WTC11 (cell line): ENCODE data around the gene ICAM1. TPM values are rescaled to one million over a fixed set of nuclear protein-coding genes. Genes with fewer than 3 reads are reported as not detected.

Experiments
- ATAC-seq: fragments of 200-7000 bp; cut with Tn5 transposase; 2 replicates; pipeline ENCODE4 v1.10.0; 2021; ENCODE audit warnings: mild to moderate bottlenecking, moderate library complexity
- CTCF ChIA-PET: fragments of 300-600 bp; sonication (Branson Sonifier 250); formaldehyde crosslinking; loops from one replicate; lab custom pipeline; 2021; ENCODE audit warnings: antibody characterized with exemption; lab: Charles Lee
- POLR2A ChIA-PET: fragments of 350-600 bp; sonication (Branson Sonifier 250); formaldehyde crosslinking; loops from one replicate; lab custom pipeline; 2021; ENCODE audit warnings: antibody characterized with exemption; lab: Charles Lee
- DNase-seq: peaks from one replicate; pipeline ENCODE4 v3.0.0; 2021; ENCODE audit warnings: low spot score
- H3K27ac Mint-ChIP-seq: 2 replicates; pipeline ENCODE4 v1.8.0; 2021; ENCODE audit warnings: mixed read lengths
- H3K27me3 Mint-ChIP-seq: 2 replicates; pipeline ENCODE4 v1.8.0; 2021; ENCODE audit warnings: low read depth, mild to moderate bottlenecking, moderate library complexity, mixed read lengths
- H3K36me3 Mint-ChIP-seq: 2 replicates; pipeline ENCODE4 v1.8.0; 2021; ENCODE audit warnings: mixed read lengths
- H3K4me1 Mint-ChIP-seq: 2 replicates; pipeline ENCODE4 v1.8.0; 2022; ENCODE audit warnings: mixed read lengths
- H3K4me3 Mint-ChIP-seq: 2 replicates; pipeline ENCODE4 v1.8.0; 2021; ENCODE audit warnings: mild to moderate bottlenecking, moderate library complexity, mixed read lengths
- H3K9me3 Mint-ChIP-seq: 2 replicates; pipeline ENCODE4 v1.8.0; 2021; ENCODE audit warnings: mixed read lengths
- AFF4 ChIP-seq: sonication (generic); formaldehyde crosslinking; IDR thresholded peaks from 2 replicates; pipeline ENCODE4 v1.8.1; 2023; ENCODE audit warnings: mild to moderate bottlenecking, missing genetic modification reagents, borderline replicate concordance
- ATF6 ChIP-seq: sonication (generic); formaldehyde crosslinking; IDR thresholded peaks from 2 replicates; pipeline ENCODE4 v1.8.1; 2023; ENCODE audit warnings: mild to moderate bottlenecking, missing genetic modification reagents
- CDX4 ChIP-seq: fragments of 250-450 bp; sonication (Bioruptor Pico); IDR thresholded peaks from 2 replicates; pipeline ENCODE4 v1.9.0; 2021; ENCODE audit warnings: moderate library complexity, mild to moderate bottlenecking, inconsistent platforms, borderline replicate concordance
- E2F4 ChIP-seq: sonication (generic); formaldehyde crosslinking; IDR thresholded peaks from 2 replicates; pipeline ENCODE4 v1.8.1; 2022; ENCODE audit warnings: low read depth, mild to moderate bottlenecking, moderate library complexity, missing genetic modification reagents, borderline replicate concordance
- E2F5 ChIP-seq: sonication (generic); formaldehyde crosslinking; IDR thresholded peaks from 2 replicates; pipeline ENCODE4 v1.8.1; 2022; ENCODE audit warnings: mild to moderate bottlenecking, moderate library complexity, missing genetic modification reagents
- ETV6 ChIP-seq: sonication (generic); formaldehyde crosslinking; IDR thresholded peaks from 2 replicates; pipeline ENCODE4 v1.8.1; 2022; ENCODE audit warnings: mild to moderate bottlenecking, missing genetic modification reagents
- FOXJ3 ChIP-seq: sonication (generic); formaldehyde crosslinking; IDR thresholded peaks from 2 replicates; pipeline ENCODE4 v1.9.0; 2021; ENCODE audit warnings: missing genetic modification reagents, mild to moderate bottlenecking, borderline replicate concordance
- FOXK1 ChIP-seq: sonication (generic); formaldehyde crosslinking; IDR thresholded peaks from 2 replicates; pipeline ENCODE4 v1.8.0; 2022; ENCODE audit warnings: mild to moderate bottlenecking, moderate library complexity, missing genetic modification reagents
- HMGXB4 ChIP-seq: sonication (generic); formaldehyde crosslinking; IDR thresholded peaks from 2 replicates; pipeline ENCODE4 v1.8.1; 2023; ENCODE audit warnings: mild to moderate bottlenecking, moderate library complexity, missing genetic modification reagents
- JAZF1 ChIP-seq: fragments of 250-450 bp; sonication (Bioruptor Pico); IDR thresholded peaks from 2 replicates; pipeline ENCODE4 v1.9.0; 2021; ENCODE audit warnings: moderate library complexity, mild to moderate bottlenecking, inconsistent platforms
- JUN ChIP-seq: sonication (generic); formaldehyde crosslinking; IDR thresholded peaks from 2 replicates; pipeline ENCODE4 v1.8.0; 2023; ENCODE audit warnings: mild to moderate bottlenecking, missing genetic modification reagents
- MAX ChIP-seq: sonication (generic); formaldehyde crosslinking; IDR thresholded peaks from 2 replicates; pipeline ENCODE4 v1.8.0; 2022; ENCODE audit warnings: mild to moderate bottlenecking, missing genetic modification reagents
- SOX15 ChIP-seq: fragments of 250-450 bp; sonication (Bioruptor Pico); IDR thresholded peaks from 2 replicates; pipeline ENCODE4 v1.9.0; 2021; ENCODE audit warnings: mild to moderate bottlenecking
- ZBTB43 ChIP-seq: sonication (generic); formaldehyde crosslinking; IDR thresholded peaks from 2 replicates; pipeline ENCODE4 v1.8.1; 2023; ENCODE audit warnings: mild to moderate bottlenecking, missing genetic modification reagents
- ZNF121 ChIP-seq: sonication (generic); formaldehyde crosslinking; IDR thresholded peaks from 2 replicates; pipeline ENCODE4 v1.8.0; 2023; ENCODE audit warnings: missing genetic modification reagents
- ZNF138 ChIP-seq: sonication (generic); formaldehyde crosslinking; conservative IDR thresholded peaks from 2 replicates; pipeline ENCODE4 v1.8.1; 2022; ENCODE audit warnings: mild to moderate bottlenecking, moderate library complexity, missing genetic modification reagents
- ZNF219 ChIP-seq: sonication (generic); formaldehyde crosslinking; IDR thresholded peaks from 2 replicates; pipeline ENCODE4 v1.8.0; 2023; ENCODE audit warnings: missing genetic modification reagents, mild to moderate bottlenecking, borderline replicate concordance
- ZSCAN18 ChIP-seq: fragments of 250-450 bp; sonication (Bioruptor Pico); IDR thresholded peaks from 2 replicates; pipeline ENCODE4 v2.1.2; 2022; ENCODE audit warnings: mild to moderate bottlenecking, moderate library complexity
- total RNA-seq: library from RNA; stranded (reverse); gene quantifications from 3 replicates; pipeline ENCODE4 v1.2.3, GENCODE V29; 2021

The ICAM1 gene
- total RNA-seq, 1 experiment from 2014 or later, result 3.8 TPM

GRCh38 chr19:10262771-10263170, 8.1 kb upstream of the ICAM1 start:
- TF ChIP-seq FOXJ3 (CRISPR knock-in tag), result no peak
- TF ChIP-seq E2F4 (CRISPR knock-in tag), result no peak
- TF ChIP-seq ZBTB43 (CRISPR knock-in tag), result no peak
- TF ChIP-seq ETV6 (CRISPR knock-in tag), result no peak
- TF ChIP-seq ZNF219, result no peak
- TF ChIP-seq HMGXB4 (CRISPR knock-in tag), result no peak
- TF ChIP-seq JAZF1, result no peak
- TF ChIP-seq, all 79 proteins: peak for 0
- DNase-seq, result no peak
- H3K4me3 Mint-ChIP-seq, result no peak overlapping the region
- H3K9me3 Mint-ChIP-seq, result no peaks in the 10 kb centered on the region
- CTCF ChIA-PET, result interaction anchor here (0.6 to 2.6 kb wide), 4 partner anchors 117 to 128 kb away, joined by 3 to 7 read pairs (median 4); partner anchors contain the start of gene TYK2
- POLR2A ChIA-PET, result no interaction called here
- H3K27ac Mint-ChIP-seq, result no peak overlapping the region
- H3K4me1 Mint-ChIP-seq, result no peaks in the 10 kb centered on the region
- no peak for ATAC-seq
- H3K27me3 Mint-ChIP-seq, result peaks cover 3% of the 10 kb centered on the region; the same call in 1 of the 2 replicates
- H3K36me3 Mint-ChIP-seq, result peaks cover 6% of the 10 kb centered on the region; the same call in 1 of the 2 replicates

- Mint-ChIP-seq H3K27me3 (peaks cover 33% of the 10 kb centered on the region), H3K36me3 (no peaks in the 10 kb centered on the region), H3K9me3 (no peaks in the 10 kb centered on the region), H3K4me3 (no peak overlapping the region), H3K27ac (no peak overlapping the region), H3K4me1 (0 out of 2 replicates have a peak, but pooled peaks cover 4% of the 10 kb centered on the region)
- ChIA-PET POLR2A (interaction anchor here (1.2 kb wide), 1 partner anchor 106 kb away, joined by 3 read pairs; no protein-coding TSS in a partner anchor), CTCF (interaction anchor here (0.6 to 6.1 kb wide), 4 partner anchors 37 to 219 kb away, joined by 3 to 163 read pairs (median 4); no protein-coding TSS in a partner anchor)
- no peak for ATAC-seq
- DNase-seq, result no peak
- TF ChIP-seq ZNF121 (no peak), E2F5 (CRISPR knock-in tag) (no peak), MAX (CRISPR knock-in tag) (no peak), AFF4 (no peak), FOXK1 (CRISPR knock-in tag) (no peak), ZNF138 (CRISPR knock-in tag) (no peak), SOX15 (CRISPR knock-in tag) (no peak), ATF6 (no peak), ZNF219 (no peak), JAZF1 (no peak), ZSCAN18 (CRISPR knock-in tag) (no peak), CDX4 (CRISPR knock-in tag) (no peak), JUN (CRISPR knock-in tag) (no peak)
These were observed 4.2 kb upstream of the ICAM1 start for GRCh38 chr19:10266706-10267105.
